Measurements from ENCODE around the gene FER. TPM values are rescaled to one million over a fixed set of nuclear protein-coding genes. Genes with fewer than 3 reads are reported as not detected.

Gene FER
- total RNA-seq, 1 experiment from 2014 or later: 22.1 TPM

GRCh38 chr5:109053995-109054417, 306.3 kb downstream of the FER start:
- Histone ChIP-seq H3K36me3 (ENCODE audit: control insufficient read depth, insufficient read depth, low read length) (no peaks in the 10 kb centered on the region), H3K4me1 (ENCODE audit: control insufficient read depth, insufficient read depth, low read length) (no peaks in the 10 kb centered on the region), H3K4me3 (ENCODE audit: low read depth in 2 of 2, low read length in 2 of 2) (no peak overlapping the region), H3K9me3 (ENCODE audit: control insufficient read depth, insufficient read depth, low read depth, low read length) (no peaks in the 10 kb centered on the region), H3K27me3 (ENCODE audit: control insufficient read depth, insufficient read depth, low read length) (no peaks in the 10 kb centered on the region), H3K27ac (ENCODE audit: low read length) (no peak overlapping the region)
- in situ Hi-C loops (cut with HindIII; ENCODE audit: low pct_unique_long_range_greater_than_20kb, low sequenced_read_pairs) (no loop called here), intact Hi-C loops (cut with micrococcal nuclease; ENCODE audit: unreplicated experiment) (no loop called here)
- ATAC-seq (no peak), DNase-seq (ENCODE audit: low read depth, low spot score) (no peak)
- ChIA-PET CTCF (no interaction called here), POLR2A (no interaction called here)
- no TSS peak for BruUV-seq (replicated peaks)
- TF ChIP-seq REST (IDR thresholded peaks at IDR 0.05; ENCODE audit: insufficient read depth in 1 of 2, low read depth in 2 of 2, low read length in 1 of 2) (no peak), SIN3A (IDR thresholded peaks at IDR 0.05; ENCODE audit: borderline replicate concordance, insufficient read depth, low read depth, low read length) (no peak), TCF7L2 (IDR thresholded peaks at IDR 0.05; ENCODE audit: low read depth, low read length) (no peak), POLR2AphosphoS5 (IDR thresholded peaks at IDR 0.05; ENCODE audit: low read depth, low read length) (no peak), CTCF (IDR thresholded peaks at IDR 0.05) (no peak)

GRCh38 chr5:109060378-109061025, 312.8 kb downstream of the FER start:
- Histone ChIP-seq H3K27ac (ENCODE audit: low read length) (no peak overlapping the region), H3K4me3 (ENCODE audit: low read depth in 2 of 2, low read length in 2 of 2) (no peak overlapping the region), H3K27me3 (ENCODE audit: control insufficient read depth, insufficient read depth, low read length) (no peaks in the 10 kb centered on the region), H3K4me1 (ENCODE audit: control insufficient read depth, insufficient read depth, low read length) (no peaks in the 10 kb centered on the region), H3K36me3 (ENCODE audit: control insufficient read depth, insufficient read depth, low read length) (no peaks in the 10 kb centered on the region), H3K9me3 (ENCODE audit: control insufficient read depth, insufficient read depth, low read depth, low read length) (no peaks in the 10 kb centered on the region)
- no TSS peak for BruUV-seq (replicated peaks)
- ATAC-seq (no peak), DNase-seq (ENCODE audit: low read depth, low spot score) (no peak)
- TF ChIP-seq POLR2AphosphoS5 (IDR thresholded peaks at IDR 0.05; ENCODE audit: low read depth, low read length) (no peak), REST (IDR thresholded peaks at IDR 0.05; ENCODE audit: insufficient read depth in 1 of 2, low read depth in 2 of 2, low read length in 1 of 2) (no peak), CTCF (IDR thresholded peaks at IDR 0.05) (no peak), SIN3A (IDR thresholded peaks at IDR 0.05; ENCODE audit: borderline replicate concordance, insufficient read depth, low read depth, low read length) (no peak), TCF7L2 (IDR thresholded peaks at IDR 0.05; ENCODE audit: low read depth, low read length) (no peak)
- in situ Hi-C loops (cut with HindIII; ENCODE audit: low pct_unique_long_range_greater_than_20kb, low sequenced_read_pairs) (no loop called here), intact Hi-C loops (cut with micrococcal nuclease; ENCODE audit: unreplicated experiment) (no loop called here)
- CTCF ChIA-PET: no interaction called here
- POLR2A ChIA-PET: no interaction called here

Measured in Panc1 (cell line).